T-helper 2 cell treated with Interferon-gamma antibody and Interleukin-4, amounts not matched to agents 100 ng/mL and 5 ng/mL, for 36 hours (primary cell): Measurements from ENCODE around the gene SPRR5. TPM values are rescaled to one million over a fixed set of nuclear protein-coding genes. Genes with fewer than 3 reads are reported as not detected.

Source experiments
- intact Hi-C: fragments of 100-400 bp; cut with micrococcal nuclease; formaldehyde crosslinking; loops from one replicate; pipeline ENCODE4 v1.15.1; 2023
- total RNA-seq: library from RNA; stranded (reverse); gene quantifications from 2 replicates; pipeline ENCODE4 v1.2.3, GENCODE V29; 2022

The SPRR5 gene
- total RNA-seq, 1 donor from 2014 or later, result not detected

- intact Hi-C loops, result no loop called here
These were observed 4.8 kb upstream of the SPRR5 start for GRCh38 chr1:152942161-152942560.

DNA sequence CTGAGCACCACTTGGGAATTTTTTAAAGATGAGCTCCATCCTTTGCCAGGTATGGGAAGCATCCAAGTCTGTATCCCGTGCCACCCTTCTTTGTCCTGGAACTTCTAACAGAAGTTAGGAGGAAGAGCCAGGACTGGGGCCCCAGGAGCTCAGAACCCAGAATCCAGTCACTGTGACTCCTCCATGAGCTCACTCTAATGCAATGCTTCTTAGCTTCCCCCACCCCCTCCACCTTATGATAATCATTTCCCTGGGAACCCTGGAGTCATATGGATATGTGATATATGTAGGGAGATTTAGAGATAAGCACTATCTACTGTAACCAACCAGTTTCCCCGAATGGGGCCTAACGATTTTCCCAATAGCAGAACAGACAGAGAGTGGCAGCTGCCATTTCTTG, 758 bp upstream of the SPRR5 start:
- intact Hi-C loops, result no loop called here

DNA sequence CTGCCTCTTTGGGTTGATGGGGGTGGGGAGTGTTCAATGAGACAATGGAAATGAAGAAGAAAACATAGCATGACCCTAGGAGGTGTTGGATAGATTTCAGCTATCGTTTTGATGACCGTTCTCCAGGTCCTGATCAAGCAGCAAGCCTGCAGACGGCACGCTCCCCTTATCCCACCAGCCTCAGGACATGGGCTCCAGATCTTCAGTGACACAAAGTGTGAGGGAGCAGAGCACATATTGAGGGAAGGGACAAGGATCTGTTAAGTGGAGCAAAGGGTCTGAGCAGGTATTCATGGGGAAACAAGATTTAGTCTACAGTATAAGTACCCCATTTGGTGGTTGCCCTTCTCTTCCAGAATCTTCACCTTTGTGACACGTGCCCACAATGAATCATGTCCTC, 4.7 kb downstream of the SPRR5 start:
- intact Hi-C loops, result no loop called here

GRCh38 chr1:152953761-152954160, 6.8 kb downstream of the SPRR5 start:
- intact Hi-C loops, result no loop called here

DNA sequence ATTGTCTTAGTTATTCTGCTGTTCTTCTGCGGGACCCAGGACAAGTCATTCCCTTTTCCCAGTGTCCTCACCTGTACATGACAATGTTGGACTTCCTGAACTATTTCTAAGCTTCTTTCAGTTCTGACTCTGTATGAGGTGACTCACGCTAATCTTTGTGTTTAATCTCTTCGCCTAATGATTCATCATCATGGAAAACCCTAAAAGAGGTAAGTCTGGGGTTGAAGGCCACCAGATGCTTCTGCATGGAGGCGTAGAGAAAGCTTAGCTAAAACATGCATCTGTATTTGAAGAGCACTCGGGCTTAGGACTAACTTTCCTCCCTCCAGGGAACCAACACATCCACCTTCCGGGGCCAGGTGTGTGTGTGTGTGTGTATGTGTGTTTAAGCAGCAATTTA, 7.4 kb downstream of the SPRR5 start:
- intact Hi-C loops, result no loop called here

DNA sequence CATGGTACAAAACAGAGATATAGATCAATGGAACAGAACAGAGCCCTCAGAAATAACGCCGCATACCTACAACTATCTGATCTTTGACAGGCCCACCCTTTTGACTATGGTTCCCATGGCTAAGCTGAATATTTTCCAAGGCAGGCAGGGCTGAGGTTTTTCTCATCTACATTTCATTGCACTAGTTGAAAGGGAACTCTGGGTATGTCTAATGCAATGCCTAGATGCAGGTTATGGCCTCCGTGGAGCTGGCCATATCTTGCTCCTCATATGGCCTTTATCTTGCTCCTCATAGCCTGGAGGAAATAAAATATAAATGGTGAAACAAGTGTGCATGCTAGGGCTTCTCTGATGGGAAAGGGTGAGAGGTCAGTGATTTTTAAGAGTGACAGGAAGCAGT, 10.6 kb downstream of the SPRR5 start:
- intact Hi-C loops, result no loop called here

DNA sequence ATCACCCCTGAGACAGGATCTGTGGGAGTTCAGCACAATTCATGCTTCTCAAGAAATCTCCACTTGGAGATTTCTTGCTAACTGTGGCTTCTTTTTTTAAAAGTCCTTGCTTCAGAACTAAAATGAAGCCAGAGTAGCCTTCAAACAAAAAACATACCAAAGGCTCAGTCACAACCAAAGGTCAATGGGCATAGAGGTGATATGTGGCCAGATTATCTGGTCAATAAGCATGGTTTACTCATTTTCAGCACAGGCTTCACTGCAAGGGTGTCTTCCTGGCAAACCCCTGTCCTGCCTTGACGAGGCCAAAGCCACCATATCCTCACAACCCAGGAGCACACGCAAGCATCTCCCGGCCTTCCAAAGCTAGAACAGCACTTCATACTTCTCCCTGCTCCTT, 12.3 kb downstream of the SPRR5 start:
- intact Hi-C loops, result no loop called here

GRCh38 chr1:152959801-152960451, 12.9 kb downstream of the SPRR5 start:
- intact Hi-C loops, result no loop called here

GRCh38 chr1:152960452-152961044, 13.5 kb downstream of the SPRR5 start:
- intact Hi-C loops, result no loop called here

- intact Hi-C loops, result no loop called here
These were observed 14.4 kb downstream of the SPRR5 start for GRCh38 chr1:152961226-152961891.

GRCh38 chr1:152962876-152963415, 15.9 kb downstream of the SPRR5 start:
- intact Hi-C loops, result no loop called here

DNA sequence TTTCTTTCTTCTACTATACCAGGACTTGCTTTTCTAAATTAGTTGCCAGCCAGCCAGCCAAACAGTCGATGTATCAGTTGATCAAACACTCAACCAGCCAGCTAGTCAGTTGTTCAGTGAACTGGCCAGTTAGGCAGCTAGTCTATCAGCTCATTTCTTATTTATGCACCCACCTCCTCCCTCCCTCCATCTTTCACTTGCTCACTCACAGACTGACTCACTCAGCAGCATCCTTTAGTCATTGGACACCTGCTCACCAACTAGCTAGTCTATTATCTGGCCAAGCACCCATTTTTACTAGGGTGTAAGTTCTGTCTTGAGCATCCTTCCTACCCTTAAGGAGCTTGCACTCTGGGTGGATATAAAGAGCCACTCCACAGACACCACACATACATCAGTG, 17.5 kb downstream of the SPRR5 start:
- intact Hi-C loops, result no loop called here

DNA sequence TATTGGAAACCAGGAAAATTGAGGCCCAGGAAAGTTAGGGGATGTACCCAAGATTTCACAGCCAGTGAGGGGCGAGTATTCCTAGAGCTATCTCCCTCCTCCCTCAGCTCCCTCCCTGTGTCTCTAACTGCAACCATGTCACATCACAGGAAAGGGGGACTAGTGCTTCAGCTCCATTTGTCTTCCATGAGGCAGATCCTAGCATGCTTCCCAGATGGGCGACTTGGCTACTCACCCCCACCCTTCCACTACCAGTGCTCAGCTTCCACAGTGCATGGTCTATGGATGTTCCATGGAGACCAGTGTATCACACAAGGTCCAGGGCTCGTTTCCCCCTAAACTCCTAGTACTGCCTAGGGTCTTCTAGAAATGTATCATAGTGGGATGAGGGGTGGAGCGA, 18.8 kb downstream of the SPRR5 start:
- intact Hi-C loops, result no loop called here

GRCh38 chr1:152967201-152967600, 20.2 kb downstream of the SPRR5 start:
- intact Hi-C loops, result no loop called here

DNA sequence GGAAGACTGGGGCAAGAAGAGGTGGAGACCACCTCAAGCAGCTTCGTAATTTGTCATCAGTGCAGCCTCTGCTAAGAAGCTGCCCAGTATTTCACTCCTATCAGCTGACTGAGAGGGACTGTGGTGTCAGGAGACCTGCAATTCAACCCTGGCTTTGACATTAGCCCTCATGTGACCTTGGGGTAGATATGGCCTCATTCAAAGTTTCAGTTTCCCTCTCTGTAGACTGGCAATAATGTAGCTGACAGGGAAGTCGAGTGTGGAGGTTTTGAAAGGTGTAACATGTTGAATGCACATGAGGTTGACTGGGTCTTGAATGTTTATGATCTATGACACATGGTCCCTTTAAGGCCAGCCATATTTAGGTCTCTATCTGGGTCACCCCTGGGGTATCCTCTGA, 21.2 kb downstream of the SPRR5 start:
- intact Hi-C loops, result no loop called here

- intact Hi-C loops, result no loop called here
These were observed 22.0 kb downstream of the SPRR5 start for GRCh38 chr1:152969036-152969435.

- intact Hi-C loops, result loop anchor here (10.0 kb wide), 1 partner anchor 614 kb away; no protein-coding TSS in a partner anchor
These were observed 23.5 kb downstream of the SPRR5 start, which contains the start of gene SPRR4 for GRCh38 chr1:152970495-152970894. Gene SPRR4, plus strand, starts transcription at chr1:152970648. Its CDS starts 1,243 bp downstream, at chr1:152971891.

- intact Hi-C loops, result loop anchor here (10.0 kb wide), 1 partner anchor 612 kb away; no protein-coding TSS in a partner anchor
These were observed 25.3 kb downstream of the SPRR5 start for GRCh38 chr1:152972196-152972886.

- intact Hi-C loops, result loop anchor here (10.0 kb wide), 1 partner anchor 608 kb away; no protein-coding TSS in a partner anchor
These were observed 29.7 kb downstream of the SPRR5 start for GRCh38 chr1:152976688-152977087.

DNA sequence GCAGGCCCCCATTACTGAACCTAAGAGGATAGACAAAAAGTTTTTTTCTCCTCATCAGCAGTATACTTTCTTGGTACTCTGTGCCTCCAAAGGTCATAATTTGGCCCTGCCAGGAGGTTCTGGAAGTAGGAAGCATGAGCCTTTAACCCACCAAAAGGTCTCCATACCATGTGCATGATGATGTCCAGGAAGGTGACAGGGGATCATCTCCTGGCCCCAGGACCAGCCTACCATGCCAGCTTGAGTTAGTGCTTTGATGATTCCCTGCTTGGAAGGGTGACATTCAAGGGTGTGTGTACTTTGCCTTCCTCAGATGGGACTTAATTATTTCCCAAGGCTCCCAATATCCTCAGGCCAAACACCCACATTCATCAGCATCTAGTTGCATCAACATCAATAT, 30.6 kb downstream of the SPRR5 start:
- intact Hi-C loops, result loop anchor here (10.0 kb wide), 1 partner anchor 607 kb away; no protein-coding TSS in a partner anchor

DNA sequence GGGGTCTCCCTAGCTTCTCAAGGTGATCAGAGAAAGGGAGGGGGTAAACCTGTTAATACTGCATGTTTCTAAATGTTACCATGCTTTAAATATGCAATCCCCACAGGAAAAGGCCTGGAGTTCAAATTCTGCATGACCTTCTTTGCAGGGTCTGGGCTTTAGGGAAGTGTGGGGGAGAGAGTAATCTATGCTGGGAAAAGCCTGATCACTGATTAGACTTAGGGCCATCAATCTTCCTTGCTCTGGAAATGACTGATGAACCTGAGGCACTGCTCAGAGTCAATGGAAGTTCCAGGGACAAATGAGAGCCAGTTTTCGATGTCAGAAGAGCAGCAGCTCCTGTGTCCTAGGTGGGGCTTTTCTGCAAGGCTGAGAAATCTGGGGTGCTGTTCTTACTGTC, 33.7 kb downstream of the SPRR5 start:
- intact Hi-C loops, result no loop called here
